Duodenal mucosa (tissue), 2 donors: ENCODE results near the gene ASPDH.
A peak's percentile ranks its signal among the peaks of the same experiment; 100 is the strongest.

Experiments
- H3K27ac ChIP-seq: one replicate; pipeline ENCODE4 v1.7.0; 2013; ENCODE audit warnings: low read depth, low read length
- H3K27me3 ChIP-seq, 2 donors: one replicate each; pipeline ENCODE4 v1.7.0; 2013; ENCODE audit warnings: low read length in 2 of 2, control low read depth in 1 of 2; ENCODE audit not compliant: insufficient read depth in 2 of 2, control insufficient read depth in 1 of 2
- H3K36me3 ChIP-seq, 2 donors: one replicate each; pipeline ENCODE4 v1.7.0; 2013; ENCODE audit warnings: low read length in 2 of 2, control low read depth in 1 of 2; ENCODE audit not compliant: insufficient read depth in 2 of 2, control insufficient read depth in 1 of 2
- H3K4me1 ChIP-seq, 2 donors: one replicate each; pipeline ENCODE4 v1.7.0; 2013; ENCODE audit warnings: low read length in 2 of 2, control low read depth in 1 of 2; ENCODE audit not compliant: insufficient read depth in 2 of 2, control insufficient read depth in 1 of 2
- H3K4me3 ChIP-seq, 2 donors: one replicate each; pipeline ENCODE4 v1.7.0; 2013; ENCODE audit warnings: low read length in 2 of 2, low read depth in 1 of 2
- H3K9ac ChIP-seq, 2 donors: one replicate each; pipeline ENCODE4 v1.7.0; 2013; ENCODE audit warnings: low read length in 2 of 2, low read depth in 1 of 2
- H3K9me3 ChIP-seq, 2 donors: one replicate each; pipeline ENCODE4 v1.7.0; 2013; ENCODE audit warnings: low read length in 2 of 2, control low read depth in 1 of 2; ENCODE audit not compliant: control insufficient read depth in 1 of 2

ASPDH gene

DNA sequence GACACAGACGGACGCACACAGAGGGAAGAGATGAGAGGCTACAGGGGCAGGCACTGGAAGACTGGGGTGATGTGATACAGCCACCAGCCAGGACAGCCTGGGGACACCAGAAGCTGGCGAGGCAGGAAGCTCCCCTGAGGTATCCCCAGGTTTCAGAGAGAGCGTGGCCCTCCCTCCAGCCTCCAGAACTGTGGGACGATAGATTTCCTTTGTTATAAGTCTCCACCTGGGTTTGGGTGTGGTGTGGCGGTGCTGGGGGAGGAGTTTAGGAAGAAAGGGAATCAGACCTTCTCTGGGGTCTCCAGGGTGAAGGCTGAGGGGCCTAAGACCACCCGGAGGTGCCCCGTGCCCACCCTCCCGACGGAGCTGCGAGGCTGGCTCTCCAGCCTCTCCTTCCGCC, 2.7 kb upstream of the ASPDH start:
- H3K36me3 ChIP-seq: no peaks in the 10 kb centered on the region
- no peak overlapping the region for H3K27ac ChIP-seq
- H3K27me3 ChIP-seq: peaks cover 0 to 13% of the 10 kb centered on the region in 2 donors
- H3K9ac ChIP-seq: no peak overlapping the region
- no peak overlapping the region for H3K4me3 ChIP-seq
- H3K4me1 ChIP-seq: peaks cover 0 to 1% of the 10 kb centered on the region in 2 donors
- no peaks in the 10 kb centered on the region for H3K9me3 ChIP-seq

DNA sequence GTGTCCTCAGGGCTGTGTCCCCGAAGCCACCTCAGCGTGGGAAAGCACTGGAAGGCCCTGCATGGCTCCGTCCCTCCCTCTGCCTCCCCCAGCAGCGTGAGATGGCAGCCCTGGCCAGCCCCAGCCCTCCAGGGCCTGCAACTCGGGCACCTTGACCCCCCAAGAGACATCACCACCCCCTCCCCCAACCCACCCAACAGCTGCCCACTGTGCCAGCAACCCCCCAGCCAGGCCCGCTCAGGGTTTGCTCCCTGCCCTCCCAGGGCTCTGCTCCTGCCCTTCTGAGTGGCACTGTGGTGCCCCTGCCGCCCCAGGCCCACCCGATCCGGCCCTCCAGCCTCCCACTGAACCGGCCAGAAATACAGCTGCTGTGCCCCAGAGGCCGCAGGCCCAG, 1.5 kb upstream of the ASPDH start:
- no peak overlapping the region for H3K9ac ChIP-seq
- H3K36me3 ChIP-seq: no peaks in the 10 kb centered on the region
- no peak overlapping the region for H3K4me3 ChIP-seq
- no peaks in the 10 kb centered on the region for H3K9me3 ChIP-seq
- no peak overlapping the region for H3K27ac ChIP-seq
- H3K27me3 ChIP-seq: peaks cover 0 to 13% of the 10 kb centered on the region in 2 donors
- H3K4me1 ChIP-seq: peaks cover 6 to 9% of the 10 kb centered on the region in 2 donors

- peaks cover 0 to 13% of the 10 kb centered on the region in 2 donors for H3K27me3 ChIP-seq
- H3K36me3 ChIP-seq: no peaks in the 10 kb centered on the region
- H3K4me3 ChIP-seq: no peak overlapping the region
- H3K4me1 ChIP-seq: peaks cover 8 to 11% of the 10 kb centered on the region in 2 donors
- no peak overlapping the region for H3K9ac ChIP-seq
- no peaks in the 10 kb centered on the region for H3K9me3 ChIP-seq
- H3K27ac ChIP-seq: no peak overlapping the region
Measured at GRCh38 chr19:50514346-50515167, 844 bp upstream of the ASPDH start.

GRCh38 chr19:50512999-50513745, 541 bp downstream of the ASPDH start:
- Histone ChIP-seq H3K27ac (no peak overlapping the region), H3K4me3 (no peak overlapping the region), H3K9ac (no peak overlapping the region), H3K9me3 (no peaks in the 10 kb centered on the region), H3K36me3 (no peaks in the 10 kb centered on the region), H3K4me1 (peaks cover 8 to 11% of the 10 kb centered on the region in 2 donors), H3K27me3 (peaks cover 0 to 13% of the 10 kb centered on the region in 2 donors)

GRCh38 chr19:50512112-50512998, 1.4 kb downstream of the ASPDH start:
- Histone ChIP-seq H3K27ac (no peak overlapping the region), H3K9ac (peak overlapping the region in 1 of 2 donors; percentile 24), H3K9me3 (no peaks in the 10 kb centered on the region), H3K4me1 (peaks cover 8 to 11% of the 10 kb centered on the region in 2 donors), H3K4me3 (peak overlapping the region in 1 of 2 donors; percentile 94), H3K27me3 (peaks cover 0 to 13% of the 10 kb centered on the region in 2 donors), H3K36me3 (no peaks in the 10 kb centered on the region)

GRCh38 chr19:50511069-50511822, 2.5 kb downstream of the ASPDH start, which contains the start of gene JOSD2:
Gene JOSD2, minus strand, starts transcription at chr19:50511191. Its CDS starts 760 bp downstream, at chr19:50510431.
- H3K9ac ChIP-seq: peak within 1 kb of the TSS; percentile 53 to 83
- peaks cover 0 to 13% of the 10 kb centered on the region in 2 donors for H3K27me3 ChIP-seq
- H3K27ac ChIP-seq: peak within 1 kb of the TSS; percentile 56
- H3K4me1 ChIP-seq: peaks cover 8 to 11% of the 10 kb centered on the region in 2 donors
- H3K4me3 ChIP-seq: peak within 1 kb of the TSS; percentile 74 to 94
- no peaks in the 10 kb centered on the region for H3K9me3 ChIP-seq
- no peaks in the 10 kb centered on the region for H3K36me3 ChIP-seq

GRCh38 chr19:50510700-50511068, 3.0 kb downstream of the ASPDH start:
- H3K36me3 ChIP-seq: no peaks in the 10 kb centered on the region
- no peaks in the 10 kb centered on the region for H3K9me3 ChIP-seq
- peak overlapping the region; percentile 74 to 94 for H3K4me3 ChIP-seq
- H3K9ac ChIP-seq: peak overlapping the region; percentile 53 to 83
- H3K27ac ChIP-seq: peak overlapping the region; percentile 56
- peaks cover 0 to 13% of the 10 kb centered on the region in 2 donors for H3K27me3 ChIP-seq
- peaks cover 8 to 11% of the 10 kb centered on the region in 2 donors for H3K4me1 ChIP-seq

GRCh38 chr19:50510121-50510670, 3.5 kb downstream of the ASPDH start:
- Histone ChIP-seq H3K4me1 (peaks cover 8 to 11% of the 10 kb centered on the region in 2 donors), H3K9me3 (no peaks in the 10 kb centered on the region), H3K36me3 (no peaks in the 10 kb centered on the region), H3K4me3 (peak overlapping the region; percentile 74 to 94), H3K27ac (no peak overlapping the region), H3K9ac (peak overlapping the region; percentile 53 to 83), H3K27me3 (peaks cover 0 to 11% of the 10 kb centered on the region in 2 donors)

DNA sequence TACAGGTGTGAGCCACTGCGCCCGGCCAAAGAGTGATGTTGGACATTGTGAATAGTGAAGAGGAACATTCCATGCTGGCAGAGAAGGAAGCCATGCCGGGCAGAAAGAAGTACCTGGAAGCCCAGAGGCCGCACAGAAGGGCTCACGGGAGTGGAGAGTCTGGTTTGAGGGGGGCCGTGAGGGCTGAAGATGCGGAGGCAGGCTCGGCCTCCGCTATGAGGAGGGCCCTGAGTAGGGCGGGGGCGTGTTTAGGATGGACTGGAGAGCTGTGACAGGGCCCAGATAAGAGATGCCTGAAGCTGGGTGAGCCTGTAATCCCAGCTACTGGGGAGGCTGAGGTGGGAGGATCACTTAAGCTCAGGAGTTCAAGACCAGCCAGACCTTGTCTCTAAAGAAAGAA, 4.3 kb downstream of the ASPDH start:
- no peak overlapping the region for H3K27ac ChIP-seq
- no peak overlapping the region for H3K4me3 ChIP-seq
- H3K4me1 ChIP-seq: peaks cover 8 to 11% of the 10 kb centered on the region in 2 donors
- H3K9me3 ChIP-seq: no peaks in the 10 kb centered on the region
- no peaks in the 10 kb centered on the region for H3K36me3 ChIP-seq
- H3K27me3 ChIP-seq: peaks cover 0 to 10% of the 10 kb centered on the region in 2 donors
- no peak overlapping the region for H3K9ac ChIP-seq
